Uterus (tissue), 4 donors: Measurements from ENCODE around the gene ZNF341. TPM values are rescaled to one million over a fixed set of nuclear protein-coding genes. Genes with fewer than 3 reads are reported as not detected.

Experiments used
- DNase-seq, 2 donors: peaks; one replicate each; pipeline ENCODE4 v3.0.0-alpha.2; 2019 to 2020
- H3K27ac ChIP-seq, 2 donors: fragments of 200-600 bp; sonication (generic); 1 replicate in 1 of 2; 2 replicates in 1 of 2; pipeline ENCODE4 v1.5.1; 2016 to 2018
- H3K27me3 ChIP-seq, 2 donors: fragments of 200-600 bp; sonication (generic); one replicate each; pipeline ENCODE4 v1.5.1; 2018 to 2019; ENCODE audit warnings: control low read depth in 1 of 2
- H3K36me3 ChIP-seq, 2 donors: fragments of 200-600 bp; sonication (generic); one replicate each; pipeline ENCODE4 v1.5.1; 2019; ENCODE audit warnings: control low read depth in 1 of 2
- H3K4me1 ChIP-seq, 2 donors: fragments of 200-600 bp; sonication (generic); one replicate each; pipeline ENCODE4 v1.5.1; 2018 to 2019; ENCODE audit warnings: control low read depth in 1 of 2
- H3K4me3 ChIP-seq, 2 donors: fragments of 200-600 bp; sonication (generic); 1 replicate in 1 of 2; 2 replicates in 1 of 2; pipeline ENCODE4 v1.5.1; 2018 to 2019; ENCODE audit warnings: mild to moderate bottlenecking in 1 of 2
- H3K9me3 ChIP-seq, 2 donors: fragments of 200-600 bp; sonication (generic); one replicate each; pipeline ENCODE4 v1.5.1; 2019; ENCODE audit warnings: control low read depth in 1 of 2
- POLR2A ChIP-seq, 2 donors: fragments of 450-650 bp; IDR thresholded peaks; one replicate each; pipeline ENCODE4 v1.6.1; 2016; ENCODE audit warnings: antibody characterized with exemption in 2 of 2, mild to moderate bottlenecking in 1 of 2, moderate library complexity in 1 of 2
- intact Hi-C: fragments of 100-400 bp; cut with DNase I; formaldehyde crosslinking; loops from one replicate; pipeline ENCODE4 v1.15.1; 2023; ENCODE audit warnings: low total_unique reads
- total RNA-seq, 4 donors: library from RNA; depleted of rRNA in 3 of 4; stranded (reverse); fragments of >200 nt in 3 of 4; gene quantifications; one replicate each; pipeline versions ENCODE4 v1.1.0 to v1.2.4, GENCODE V29; 2014 to 2023
- TF ChIP-seq, protein P1 (sequence below), 4 experiments: fragments of 200-600 bp in 2 of 4; fragments of 450-650 bp in 2 of 4; sonication (generic) in 2 of 4; IDR thresholded peaks; one replicate each; pipeline ENCODE4 v1.5.1; 2016 to 2019; ENCODE audit warnings: antibody characterized with exemption in 4 of 4, mild to moderate bottlenecking in 2 of 4, moderate library complexity in 1 of 4
- donor health status: DM: yes; HTN: yes; CAD: no.

ZNF341 gene
- total RNA-seq, 4 donors from 2014 or later: 1.2 to 3.3 (median 2.7) TPM

GRCh38 chr20:33704197-33704924 lies 27.4 kb upstream of the ZNF341 start:
- H3K9me3 ChIP-seq: no peaks in the 10 kb centered on the region
- H3K27me3 ChIP-seq: no peaks in the 10 kb centered on the region
- no peaks in the 10 kb centered on the region for H3K36me3 ChIP-seq
- H3K4me1 ChIP-seq: no peaks in the 10 kb centered on the region
- H3K4me3 ChIP-seq: no peak overlapping the region
- no peak overlapping the region for H3K27ac ChIP-seq
- TF ChIP-seq, protein P1, sequence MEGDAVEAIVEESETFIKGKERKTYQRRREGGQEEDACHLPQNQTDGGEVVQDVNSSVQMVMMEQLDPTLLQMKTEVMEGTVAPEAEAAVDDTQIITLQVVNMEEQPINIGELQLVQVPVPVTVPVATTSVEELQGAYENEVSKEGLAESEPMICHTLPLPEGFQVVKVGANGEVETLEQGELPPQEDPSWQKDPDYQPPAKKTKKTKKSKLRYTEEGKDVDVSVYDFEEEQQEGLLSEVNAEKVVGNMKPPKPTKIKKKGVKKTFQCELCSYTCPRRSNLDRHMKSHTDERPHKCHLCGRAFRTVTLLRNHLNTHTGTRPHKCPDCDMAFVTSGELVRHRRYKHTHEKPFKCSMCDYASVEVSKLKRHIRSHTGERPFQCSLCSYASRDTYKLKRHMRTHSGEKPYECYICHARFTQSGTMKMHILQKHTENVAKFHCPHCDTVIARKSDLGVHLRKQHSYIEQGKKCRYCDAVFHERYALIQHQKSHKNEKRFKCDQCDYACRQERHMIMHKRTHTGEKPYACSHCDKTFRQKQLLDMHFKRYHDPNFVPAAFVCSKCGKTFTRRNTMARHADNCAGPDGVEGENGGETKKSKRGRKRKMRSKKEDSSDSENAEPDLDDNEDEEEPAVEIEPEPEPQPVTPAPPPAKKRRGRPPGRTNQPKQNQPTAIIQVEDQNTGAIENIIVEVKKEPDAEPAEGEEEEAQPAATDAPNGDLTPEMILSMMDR (IDR thresholded peaks at IDR 0.05): no peak
- no peak for TF ChIP-seq POLR2A (IDR thresholded peaks at IDR 0.05)
- no peak for DNase-seq
- intact Hi-C loops: no loop called here

GRCh38 chr20:33707668-33708067 lies 24.1 kb upstream of the ZNF341 start:
- H3K4me1 ChIP-seq: no peaks in the 10 kb centered on the region
- H3K27ac ChIP-seq: no peak overlapping the region
- TF ChIP-seq POLR2A (IDR thresholded peaks at IDR 0.05): no peak
- TF ChIP-seq, protein P1 (IDR thresholded peaks at IDR 0.05): no peak
- no peak overlapping the region for H3K4me3 ChIP-seq
- no peaks in the 10 kb centered on the region for H3K9me3 ChIP-seq
- intact Hi-C loops: no loop called here
- no peaks in the 10 kb centered on the region for H3K27me3 ChIP-seq
- no peak for DNase-seq
- no peaks in the 10 kb centered on the region for H3K36me3 ChIP-seq

DNA sequence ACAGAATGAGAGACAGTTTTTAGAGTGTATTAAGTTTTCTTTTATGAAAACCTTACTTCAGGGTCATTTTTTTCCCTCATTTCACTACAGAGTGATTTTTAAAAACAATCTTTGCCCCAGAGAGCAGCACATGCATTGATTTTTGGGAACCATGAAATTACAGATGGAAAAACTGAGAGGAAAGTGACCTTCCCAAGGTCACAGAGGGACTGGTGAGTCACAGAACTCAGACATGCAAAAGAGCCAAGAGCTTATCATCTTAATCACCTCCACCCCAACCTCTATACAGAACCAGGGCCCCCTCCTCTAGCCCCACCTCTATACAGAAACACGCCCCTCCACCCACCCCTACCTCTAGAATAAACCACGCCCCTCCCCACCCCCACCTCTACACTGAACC lies 22.4 kb upstream of the ZNF341 start:
- no peak for DNase-seq
- no peak overlapping the region for H3K4me3 ChIP-seq
- TF ChIP-seq, protein P1 (IDR thresholded peaks at IDR 0.05): no peak
- TF ChIP-seq POLR2A (IDR thresholded peaks at IDR 0.05): no peak
- no peak overlapping the region for H3K27ac ChIP-seq
- no peaks in the 10 kb centered on the region for H3K27me3 ChIP-seq
- intact Hi-C loops: no loop called here
- H3K9me3 ChIP-seq: no peaks in the 10 kb centered on the region
- H3K36me3 ChIP-seq: no peaks in the 10 kb centered on the region
- no peaks in the 10 kb centered on the region for H3K4me1 ChIP-seq

GRCh38 chr20:33709905-33710541 lies 21.8 kb upstream of the ZNF341 start:
- Histone ChIP-seq H3K36me3 (no peaks in the 10 kb centered on the region), H3K27ac (no peak overlapping the region), H3K9me3 (no peaks in the 10 kb centered on the region), H3K27me3 (no peaks in the 10 kb centered on the region), H3K4me3 (no peak overlapping the region), H3K4me1 (no peaks in the 10 kb centered on the region)
- no peak for DNase-seq
- TF ChIP-seq POLR2A (IDR thresholded peaks at IDR 0.05): no peak
- TF ChIP-seq, protein P1 (IDR thresholded peaks at IDR 0.05): no peak
- intact Hi-C loops: no loop called here

DNA sequence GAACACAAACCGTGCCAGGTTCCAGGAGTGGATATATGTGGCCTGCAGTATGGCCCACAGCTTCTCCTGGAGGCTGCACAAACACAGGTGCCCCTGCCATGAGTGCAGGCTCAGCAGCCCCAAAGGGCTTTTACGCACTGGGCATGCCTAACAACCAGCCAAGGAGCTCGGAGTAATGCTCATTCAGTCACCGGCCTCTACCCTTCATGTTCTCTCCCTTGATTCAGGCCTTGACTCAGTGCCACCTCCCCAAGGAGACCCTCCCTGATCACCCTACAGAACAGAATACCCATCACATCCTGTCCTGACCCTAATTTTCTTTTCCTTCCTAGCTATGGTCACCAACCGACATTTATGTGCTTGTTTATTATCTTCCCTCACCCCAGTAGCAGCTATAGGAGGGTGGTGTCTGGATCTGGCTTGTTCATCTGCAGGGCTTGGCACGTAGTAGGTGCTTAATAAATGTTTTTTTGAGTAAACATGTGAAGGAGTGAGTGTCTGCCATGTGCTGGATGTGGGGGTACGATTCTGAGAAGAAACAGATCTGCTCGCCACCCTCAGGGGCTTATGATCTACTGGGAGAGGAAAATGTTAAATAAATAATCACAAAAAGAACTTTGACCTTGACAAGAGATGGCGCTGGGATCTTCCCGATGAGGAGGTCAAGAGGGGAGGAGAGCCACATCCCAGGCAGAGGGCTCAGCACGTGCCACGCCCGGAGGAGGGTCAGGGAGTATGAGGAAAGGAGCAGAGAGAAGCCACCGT lies 20.9 kb upstream of the ZNF341 start:
- Histone ChIP-seq H3K4me3 (no peak overlapping the region), H3K4me1 (no peaks in the 10 kb centered on the region), H3K36me3 (no peaks in the 10 kb centered on the region), H3K9me3 (no peaks in the 10 kb centered on the region), H3K27ac (no peak overlapping the region), H3K27me3 (no peaks in the 10 kb centered on the region)
- no peak for TF ChIP-seq POLR2A (IDR thresholded peaks at IDR 0.05)
- TF ChIP-seq, protein P1 (IDR thresholded peaks at IDR 0.05): no peak
- intact Hi-C loops: no loop called here
- no peak for DNase-seq
